Measurements from ENCODE around the gene ATP2B2. TPM values are rescaled to one million over a fixed set of nuclear protein-coding genes. Genes with fewer than 3 reads are reported as not detected.

ATP2B2 gene
- total RNA-seq, 2 experiments from 2014 or later: not detected

DNA sequence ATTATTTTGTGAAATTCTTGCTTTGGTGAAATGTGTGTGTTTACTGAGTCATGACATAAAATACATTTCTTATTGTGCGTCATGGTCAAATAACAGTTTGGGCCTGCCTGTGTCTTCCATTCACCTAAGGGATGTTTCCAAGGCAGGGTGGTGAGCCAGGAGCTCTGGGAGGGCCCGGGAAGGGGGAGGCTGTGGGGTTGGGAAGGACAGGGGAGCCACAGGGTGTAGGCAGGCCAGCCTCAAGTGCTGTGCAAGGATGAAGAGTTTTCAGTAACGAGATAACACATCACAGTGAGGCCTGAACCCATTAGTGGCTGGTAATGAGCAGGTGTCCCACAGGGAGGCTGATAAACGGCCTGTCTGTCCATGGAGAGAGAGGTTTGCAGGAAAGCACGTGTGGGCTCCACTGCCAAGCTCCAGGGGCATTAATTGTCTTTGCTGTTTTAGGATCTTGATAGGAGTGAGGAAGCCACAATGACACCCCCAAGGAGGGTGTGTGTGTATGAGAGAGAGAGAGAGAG is 148.9 kb downstream of the ATP2B2 start:
- POLR2A ChIA-PET: no interaction called here
- CTCF ChIA-PET: no interaction called here

DNA sequence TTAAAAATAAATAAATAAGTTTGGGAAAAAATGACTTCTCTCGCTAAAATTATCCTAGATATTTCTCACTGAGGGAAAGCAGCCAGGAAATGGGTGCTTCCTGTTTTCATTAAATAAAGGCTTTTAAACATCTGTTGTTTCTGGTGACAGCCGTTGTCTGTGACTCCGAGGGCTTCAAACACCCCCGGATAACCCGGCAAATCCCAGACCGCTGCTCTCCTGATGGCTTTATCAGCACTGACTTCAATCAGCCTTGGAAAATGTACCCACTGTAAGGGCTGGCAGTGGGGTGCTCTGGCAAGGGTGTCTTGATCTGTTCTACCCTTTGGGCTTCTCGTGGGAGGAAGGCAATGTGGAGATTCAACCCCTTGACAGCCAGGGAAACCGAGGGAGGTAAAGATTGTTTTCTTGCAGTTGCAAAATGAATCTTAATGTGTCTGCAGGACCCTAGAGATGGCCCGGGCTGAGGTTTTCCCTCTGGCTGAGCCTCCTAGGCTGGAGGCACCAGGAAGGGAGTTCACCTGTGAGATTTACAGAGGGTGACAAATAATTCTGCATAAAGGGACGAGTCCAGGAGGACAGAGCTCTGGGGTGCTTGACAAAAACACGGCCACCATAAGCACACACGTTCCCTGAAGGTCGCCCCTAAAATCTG is 150.9 kb downstream of the ATP2B2 start:
- ChIA-PET POLR2A (no interaction called here), CTCF (no interaction called here)

DNA sequence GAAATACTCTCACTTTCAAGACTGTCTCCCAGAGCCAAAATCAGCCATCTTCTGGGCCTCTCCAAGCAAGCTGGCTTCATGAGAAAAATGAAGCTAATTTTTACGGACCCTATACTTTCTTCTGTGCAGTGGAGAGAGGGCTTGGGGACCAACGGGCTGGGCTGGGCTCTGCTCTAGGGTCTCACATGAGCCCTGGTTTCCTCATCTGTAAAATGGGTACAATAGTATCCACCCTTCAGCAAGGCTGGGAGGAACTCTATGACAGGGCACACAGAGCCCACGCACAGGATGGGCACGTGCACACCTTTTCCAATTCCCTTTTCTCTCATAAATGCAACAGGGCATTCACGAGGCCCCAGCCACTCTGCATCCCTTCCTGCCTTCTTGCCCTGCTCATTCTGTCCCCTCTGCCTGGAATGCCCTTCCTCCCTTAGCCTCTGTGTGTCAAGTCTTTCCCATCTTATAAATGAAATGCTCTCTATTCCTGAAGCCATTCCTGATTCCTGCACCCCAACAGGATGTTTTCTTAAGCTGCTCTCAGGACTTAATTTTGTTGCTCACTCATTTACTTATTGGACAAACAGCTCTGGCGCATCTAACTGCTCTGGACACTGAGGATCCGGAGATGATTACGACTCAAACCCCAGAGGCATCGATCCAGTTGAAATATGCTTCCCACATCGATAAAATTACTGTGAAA is 151.6 kb downstream of the ATP2B2 start:
- ChIA-PET POLR2A (no interaction called here), CTCF (no interaction called here)

DNA sequence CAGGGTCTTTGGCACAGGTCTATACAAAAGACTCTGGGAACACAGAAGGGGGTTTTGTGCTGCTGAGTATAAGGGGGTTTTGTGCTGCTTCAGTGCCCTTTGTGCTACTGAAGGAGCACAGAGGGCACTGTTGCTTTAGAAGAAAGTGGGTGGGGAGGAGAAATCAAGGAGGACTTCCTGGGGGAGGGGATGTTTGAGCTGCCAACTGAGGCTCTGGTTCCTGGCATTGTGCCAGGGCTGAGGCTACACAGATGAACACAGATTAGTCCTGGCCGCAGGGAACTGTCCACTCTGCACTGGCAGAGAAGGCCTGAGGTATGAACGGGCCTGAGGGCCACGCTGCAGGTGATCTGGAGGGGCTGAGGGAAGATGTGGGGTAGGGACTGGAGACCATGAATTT is 152.2 kb downstream of the ATP2B2 start:
- ChIA-PET CTCF (no interaction called here), POLR2A (no interaction called here)

DNA sequence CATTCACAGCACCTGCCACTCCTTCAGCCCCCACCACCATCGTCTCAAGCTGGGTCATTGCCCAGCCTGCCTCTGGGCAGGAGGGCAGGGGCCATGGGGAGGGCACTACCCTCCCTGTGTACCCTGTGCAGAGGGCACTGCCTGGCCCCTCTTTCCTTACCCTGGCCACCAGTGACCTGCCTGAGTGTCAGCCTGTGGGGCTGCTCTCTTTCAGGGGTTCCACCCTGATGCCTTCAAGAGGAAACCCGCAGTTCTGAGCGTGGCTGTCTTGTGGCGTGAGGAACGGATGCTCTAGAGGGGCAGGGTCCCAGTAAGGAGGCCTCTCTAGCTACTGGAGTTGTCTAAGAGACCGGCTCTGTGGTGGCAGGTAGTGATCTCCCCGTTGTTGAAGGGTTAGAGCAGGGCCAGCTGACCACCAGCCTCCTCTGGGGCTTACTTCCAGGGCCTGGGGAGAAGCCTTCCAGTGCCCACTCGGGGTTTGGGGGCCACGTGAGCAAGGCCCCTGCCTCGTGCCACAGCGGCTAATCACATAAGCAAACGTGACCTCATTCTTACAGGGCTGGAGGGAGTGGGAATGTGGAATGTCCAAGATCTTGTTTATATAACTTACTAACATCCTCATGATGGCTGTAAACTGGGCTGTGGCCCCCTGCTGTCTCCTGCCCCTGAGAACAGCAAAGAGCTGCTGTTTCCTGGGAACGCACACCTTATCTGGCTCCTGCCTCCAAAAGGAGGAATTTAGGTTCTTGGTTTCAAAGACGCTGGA is 153.1 kb downstream of the ATP2B2 start:
- POLR2A ChIA-PET: no interaction called here
- CTCF ChIA-PET: no interaction called here

DNA sequence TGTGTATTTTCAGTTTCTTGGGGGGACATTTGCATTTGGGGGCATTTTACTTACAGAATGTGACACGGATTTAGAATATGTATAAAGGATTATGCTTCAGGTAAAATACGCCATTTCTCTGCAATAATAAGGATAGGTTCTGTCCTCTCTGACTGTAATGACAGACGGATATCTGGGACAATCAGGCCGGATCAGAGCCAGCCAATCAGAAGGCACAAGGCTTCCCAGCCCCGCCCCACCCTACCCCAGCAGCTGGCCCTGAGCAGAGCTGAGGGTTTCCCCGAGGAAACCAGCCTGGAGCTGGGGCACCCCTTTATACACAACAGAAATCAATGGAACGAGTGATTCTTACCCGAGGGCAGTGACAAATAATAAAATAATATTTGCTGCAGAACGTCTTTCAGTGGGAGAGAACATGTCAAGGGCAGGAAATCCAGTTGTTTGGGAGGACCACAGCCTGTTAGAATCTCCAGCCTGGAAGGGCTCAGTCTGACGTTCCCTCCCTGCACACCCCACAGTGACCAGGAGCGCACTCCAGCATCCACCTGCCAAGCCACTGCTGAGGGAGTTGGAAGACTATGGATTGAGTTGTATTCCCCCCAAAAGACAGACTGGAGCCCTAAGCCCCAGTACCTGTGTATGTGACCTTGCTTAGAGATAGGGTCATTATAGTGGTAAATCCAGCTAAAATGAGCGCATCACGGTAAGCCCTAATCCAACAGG is 154.2 kb downstream of the ATP2B2 start:
- ChIA-PET CTCF (no interaction called here), POLR2A (no interaction called here)

DNA sequence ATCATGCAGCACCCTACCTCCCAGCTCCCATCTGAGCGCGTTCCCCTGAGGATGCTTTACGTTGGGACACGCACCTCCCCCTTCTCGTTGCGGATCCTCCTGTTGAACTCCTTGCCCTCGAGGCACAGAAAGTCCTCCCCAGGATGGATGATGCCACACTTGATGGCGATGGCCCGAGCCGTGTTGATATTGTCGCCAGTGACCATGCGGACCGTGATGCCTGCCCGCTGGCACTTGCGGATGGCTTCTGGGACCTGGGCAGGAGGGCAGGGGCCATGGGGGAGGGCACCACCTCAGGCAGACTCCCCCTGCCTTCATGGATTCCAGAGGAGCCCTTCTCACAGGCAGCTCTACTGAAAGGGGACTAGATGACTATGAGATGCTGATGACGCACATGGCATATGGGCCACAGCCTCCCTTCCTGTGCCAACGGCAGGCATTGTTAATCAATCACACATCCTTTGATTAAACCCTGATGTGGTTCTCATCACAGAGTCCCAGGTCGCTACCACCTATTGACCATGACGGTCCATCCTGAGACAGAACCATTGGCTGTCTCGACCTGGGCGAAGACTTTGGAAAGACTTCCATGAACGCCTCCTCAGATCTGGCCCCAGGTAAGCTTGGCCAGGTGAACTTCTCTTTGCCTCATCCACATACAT is 154.9 kb downstream of the ATP2B2 start:
- ChIA-PET POLR2A (no interaction called here), CTCF (no interaction called here)

DNA sequence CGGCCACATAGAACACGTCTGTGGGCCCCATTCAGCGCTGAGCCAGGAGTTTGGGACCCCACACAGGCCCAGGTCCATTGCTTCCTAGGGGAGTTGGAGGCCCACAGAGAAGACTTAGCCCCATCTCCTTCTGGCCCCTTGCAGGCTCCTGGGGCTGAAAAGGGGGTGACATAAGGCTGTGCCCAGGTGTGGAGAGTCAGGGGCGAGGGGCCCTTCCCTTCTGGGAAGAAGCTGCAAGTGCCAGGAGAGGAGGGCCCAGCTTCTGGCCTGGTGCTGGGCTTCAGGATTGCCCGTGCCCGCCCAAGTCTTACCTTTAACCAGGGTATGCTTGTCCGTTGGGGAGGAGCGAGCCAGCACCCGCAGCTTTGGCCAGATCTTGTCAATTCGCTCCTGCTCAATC is 155.6 kb downstream of the ATP2B2 start:
- POLR2A ChIA-PET: no interaction called here
- CTCF ChIA-PET: interaction anchor here (0.6 kb wide), 1 partner anchor 471 kb away, joined by 4 read pairs; no protein-coding TSS in a partner anchor

DNA sequence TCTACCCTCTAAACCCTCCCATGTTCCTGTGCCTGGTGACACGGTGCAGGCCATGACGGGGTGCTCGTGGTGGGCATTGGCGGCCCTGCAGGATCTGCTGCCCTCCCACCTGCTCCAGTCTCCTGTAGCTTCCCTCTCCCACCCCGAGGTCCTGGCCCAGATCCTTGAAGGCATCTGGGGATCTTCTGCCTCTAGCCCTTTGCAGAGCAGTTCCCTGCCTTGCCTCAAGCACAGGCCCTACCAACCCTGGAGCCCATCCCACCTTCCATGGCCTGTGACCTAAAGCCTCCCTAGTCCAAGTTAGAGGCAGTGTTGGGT is 157.0 kb downstream of the ATP2B2 start:
- POLR2A ChIA-PET: no interaction called here
- CTCF ChIA-PET: interaction anchor here (2.5 kb wide), 1 partner anchor 390 kb away, joined by 7 read pairs; no protein-coding TSS in a partner anchor

DNA sequence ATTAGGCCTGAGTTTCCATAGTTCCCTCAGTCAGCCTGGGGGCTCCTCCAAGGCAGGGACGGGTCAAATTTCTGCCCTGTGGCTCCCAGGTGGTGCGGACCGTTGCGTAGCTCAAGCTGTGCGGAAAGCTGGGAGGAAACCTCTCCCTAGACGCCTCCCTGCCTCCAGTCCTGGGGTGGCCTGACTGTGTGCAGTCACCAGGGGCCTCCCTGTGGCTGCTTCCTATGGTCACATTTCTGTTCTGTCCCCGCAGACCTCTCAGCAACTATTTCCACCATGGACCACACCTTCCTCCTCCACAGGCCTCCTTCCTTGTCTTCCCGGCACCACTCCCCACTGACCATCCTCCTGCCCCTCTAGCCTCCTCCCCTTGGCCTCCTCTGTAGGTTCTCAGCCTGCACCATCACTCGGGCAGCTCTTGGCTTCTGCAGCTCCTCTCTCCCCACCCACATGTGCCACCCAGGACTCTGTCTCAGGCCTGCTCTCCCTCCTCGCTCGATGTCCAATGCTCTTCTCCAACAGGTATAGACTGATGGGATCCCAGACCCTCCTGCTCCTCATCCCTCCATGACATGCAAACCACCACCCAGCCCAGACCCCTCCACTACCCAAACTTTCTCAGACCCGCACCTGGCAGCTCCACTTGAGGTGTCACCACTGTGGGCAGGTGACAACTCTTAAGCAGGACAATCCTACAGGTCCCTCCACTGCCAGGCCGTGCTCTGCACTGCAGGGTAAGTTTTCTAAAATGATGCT is 157.6 kb downstream of the ATP2B2 start:
- CTCF ChIA-PET: interaction anchor here (2.5 kb wide), 1 partner anchor 391 kb away, joined by 7 read pairs; no protein-coding TSS in a partner anchor
- POLR2A ChIA-PET: no interaction called here

DNA sequence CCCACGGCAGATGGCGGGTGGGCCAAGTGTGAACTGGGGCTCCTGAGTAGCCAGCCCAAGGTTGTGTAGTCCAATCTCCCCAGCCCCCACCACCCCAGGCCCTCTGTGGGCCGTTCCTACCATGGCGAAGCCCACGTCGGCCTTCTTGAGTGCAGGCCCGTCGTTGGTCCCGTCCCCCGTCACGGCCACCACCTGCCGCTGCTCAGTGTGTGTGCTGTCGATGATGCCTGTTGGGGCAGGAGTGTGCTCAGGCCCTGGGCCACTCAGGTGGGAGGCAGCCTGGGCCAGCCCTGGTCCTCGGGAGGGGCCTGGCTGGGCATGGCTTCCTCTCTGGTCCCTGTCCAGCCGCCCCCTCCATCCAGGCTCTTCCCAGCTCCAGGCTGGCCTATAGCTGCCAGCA is 159.5 kb downstream of the ATP2B2 start:
- ChIA-PET POLR2A (no interaction called here), CTCF (interaction anchor here (2.5 kb wide), 1 partner anchor 393 kb away, joined by 7 read pairs; no protein-coding TSS in a partner anchor)

DNA sequence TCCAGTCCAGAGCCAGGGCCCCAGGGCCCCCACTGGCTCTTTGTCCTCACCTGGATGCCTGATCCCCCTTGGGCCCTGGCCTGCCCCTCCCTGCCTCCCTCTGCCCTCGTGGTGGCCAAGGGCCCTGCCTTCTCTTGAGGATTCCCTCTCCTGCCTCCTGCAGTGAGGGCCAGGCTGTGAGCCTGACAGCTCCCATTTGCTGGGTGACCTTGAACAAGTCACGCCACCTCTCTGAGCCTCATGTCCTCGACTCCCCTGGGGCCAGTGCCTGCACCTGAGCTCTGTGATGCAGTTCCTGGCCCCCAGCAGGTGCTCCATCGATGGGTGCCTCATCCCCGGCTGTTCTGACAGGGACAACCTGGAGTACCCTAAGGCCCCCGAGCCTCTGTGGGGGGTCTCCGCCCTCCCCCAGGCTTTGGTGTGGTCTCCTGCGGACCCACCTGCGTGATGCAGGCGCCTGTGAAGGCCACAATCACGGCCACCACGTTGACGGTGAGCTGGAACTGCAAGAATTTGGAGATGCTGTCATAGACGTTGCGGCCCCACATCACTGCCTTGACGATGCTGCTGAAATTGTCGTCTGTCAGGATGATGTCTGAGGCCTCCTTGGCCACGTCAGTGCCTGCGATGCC is 160.3 kb downstream of the ATP2B2 start:
- ChIA-PET CTCF (interaction anchor here (1.1 to 2.2 kb wide), 6 partner anchors 13 to 396 kb away, joined by 3 to 11 read pairs (median 4); no protein-coding TSS in a partner anchor), POLR2A (no interaction called here)

DNA sequence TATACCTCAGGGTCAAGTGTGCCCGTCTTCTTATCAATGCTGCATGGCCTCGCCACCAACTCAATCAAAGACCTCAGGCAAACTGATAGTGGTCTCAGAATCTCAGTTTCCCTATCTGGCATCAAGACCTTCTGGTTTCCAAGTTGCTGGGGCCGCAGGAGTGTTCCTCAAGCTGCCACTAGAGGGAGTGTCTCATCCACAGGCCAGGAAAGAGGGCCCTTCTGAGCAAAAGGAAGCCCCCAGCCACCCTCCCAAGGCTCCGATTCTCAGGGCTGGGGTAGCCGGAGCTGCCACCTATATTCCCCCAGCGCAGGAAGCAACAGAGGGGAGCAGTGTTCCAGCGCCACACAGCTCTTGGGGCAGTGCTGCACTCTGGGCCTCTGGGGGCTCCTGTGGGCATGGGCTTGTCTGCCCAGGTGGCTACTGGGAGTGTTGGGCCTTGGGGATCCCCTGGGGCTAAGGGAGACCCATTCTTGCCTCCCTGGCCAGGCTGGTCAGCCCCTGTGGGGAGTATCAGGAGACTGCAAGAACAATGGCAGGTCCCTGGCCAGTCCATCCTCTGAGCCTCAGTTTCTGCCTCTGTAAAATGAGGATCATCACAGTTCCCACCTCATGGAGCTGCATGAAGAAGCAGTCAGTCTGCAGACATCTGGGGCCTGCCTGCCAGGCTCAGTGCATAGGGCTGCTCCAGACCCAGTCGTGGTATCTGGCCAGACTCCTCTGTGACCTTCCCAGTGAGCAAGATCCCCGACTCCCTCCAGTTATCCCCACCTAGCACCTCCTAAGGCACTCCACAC is 161.0 kb downstream of the ATP2B2 start:
- CTCF ChIA-PET: interaction anchor here (1.0 to 2.2 kb wide), 8 partner anchors 14 to 397 kb away, joined by 3 to 11 read pairs (median 3); no protein-coding TSS in a partner anchor
- POLR2A ChIA-PET: no interaction called here

DNA sequence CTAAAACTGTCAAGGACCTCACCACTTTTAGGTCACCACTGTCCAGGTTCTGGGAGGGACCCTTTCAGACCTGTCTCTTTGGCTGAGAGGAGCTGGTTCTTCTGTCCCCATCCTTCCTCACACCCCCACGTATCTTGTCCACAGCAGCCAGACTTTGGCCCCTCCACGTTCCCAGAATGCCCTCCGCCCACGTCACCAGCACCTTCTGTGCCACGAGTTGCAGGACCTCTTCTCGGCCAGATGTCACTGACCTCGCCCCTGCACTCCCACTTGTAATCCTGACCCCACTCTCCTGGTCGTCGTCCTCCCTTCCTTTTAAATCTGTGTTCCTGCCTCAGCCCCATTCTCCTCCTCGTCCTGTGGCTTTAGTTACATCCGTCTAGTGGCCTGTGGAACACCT is 161.9 kb downstream of the ATP2B2 start:
- ChIA-PET CTCF (interaction anchor here (0.6 to 2.2 kb wide), 6 partner anchors 14 to 1556 kb away, joined by 3 to 11 read pairs (median 3); no protein-coding TSS in a partner anchor), POLR2A (no interaction called here)

DNA sequence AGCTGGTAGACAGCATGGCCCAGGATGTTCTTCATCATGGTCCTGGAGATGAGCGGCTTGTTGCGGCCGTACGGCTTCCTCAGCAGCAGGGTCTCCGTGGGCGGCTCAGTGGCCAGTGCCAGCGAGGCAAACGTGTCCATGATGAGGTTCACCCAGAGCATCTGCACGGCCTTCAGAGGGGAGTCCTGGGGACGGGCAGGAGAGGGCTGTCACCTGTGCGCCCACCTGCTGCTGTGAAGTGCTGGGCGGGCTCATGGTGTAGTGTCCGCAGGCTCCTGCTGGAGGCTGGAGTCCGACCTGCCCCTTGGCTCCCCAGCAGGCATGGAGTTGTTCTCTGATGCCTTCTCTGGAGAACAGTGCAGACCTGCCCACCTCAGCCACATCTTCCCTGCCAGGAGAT is 162.6 kb downstream of the ATP2B2 start:
- ChIA-PET CTCF (interaction anchor here (0.6 to 2.2 kb wide), 3 partner anchors 15 to 396 kb away, joined by 3 to 11 read pairs (median 7); no protein-coding TSS in a partner anchor), POLR2A (no interaction called here)

DNA sequence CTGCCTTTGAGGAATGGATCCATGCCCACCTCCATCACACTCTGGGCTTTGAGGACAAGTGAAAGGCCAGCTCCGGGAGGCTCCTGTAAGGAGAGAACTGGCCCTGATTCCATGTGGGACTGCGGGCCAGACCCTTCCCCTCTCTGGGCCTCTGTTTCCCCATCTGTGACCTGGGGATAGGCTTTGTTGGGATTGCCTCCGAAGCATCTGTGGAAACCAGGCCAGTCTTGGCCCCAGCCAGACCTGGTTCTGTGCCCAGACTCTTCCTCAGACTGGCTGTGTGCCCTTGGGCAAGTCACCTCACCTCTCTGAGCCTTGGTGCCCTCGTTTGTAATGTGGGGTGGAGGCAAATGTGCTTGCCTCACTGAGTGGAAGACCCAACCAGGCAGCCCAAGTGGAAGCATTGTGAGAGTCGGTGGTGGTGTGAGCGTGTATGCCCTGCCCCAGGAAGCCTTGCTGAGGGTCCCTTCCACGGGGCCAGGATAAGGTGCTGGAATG is 163.4 kb downstream of the ATP2B2 start:
- ChIA-PET POLR2A (no interaction called here), CTCF (no interaction called here)

DNA sequence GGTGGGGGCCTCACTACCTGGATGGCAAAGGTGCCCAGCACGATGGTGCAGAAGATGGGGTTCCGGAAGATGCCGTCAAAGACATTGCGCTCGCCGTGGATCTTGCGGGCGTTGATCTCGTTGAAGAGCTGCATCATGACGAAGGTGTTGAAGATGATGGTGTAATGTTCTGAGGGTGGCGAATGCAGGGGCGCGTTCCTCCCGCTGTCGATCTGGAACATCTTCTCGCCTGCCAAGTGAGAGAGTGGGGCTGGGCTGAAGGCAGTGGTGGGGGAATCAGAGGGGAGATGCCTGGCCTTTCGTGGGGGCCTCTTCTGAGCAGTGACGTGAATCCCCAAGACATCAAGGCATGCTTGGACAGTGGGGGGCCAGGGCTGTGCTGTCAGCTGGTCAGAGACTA is 164.9 kb downstream of the ATP2B2 start:
- ChIA-PET POLR2A (no interaction called here), CTCF (interaction anchor here (1.6 kb wide), 1 partner anchor 398 kb away, joined by 3 read pairs; no protein-coding TSS in a partner anchor)
